Nephron (organoid): ENCODE results near the gene PCDHB1.

Experiments used
- H3K27ac Mint-ChIP-seq, 3 experiments: 2 replicates each; pipeline ENCODE4 v1.8.0; 2020; ENCODE audit warnings: mixed read lengths in 3 of 3, mild to moderate bottlenecking in 2 of 3, moderate library complexity in 1 of 3
- H3K27me3 Mint-ChIP-seq: 2 replicates; pipeline ENCODE4 v1.8.0; 2021; ENCODE audit warnings: low read depth, mild to moderate bottlenecking, moderate library complexity, mixed read lengths
- H3K36me3 Mint-ChIP-seq: 2 replicates; pipeline ENCODE4 v1.8.0; 2020; ENCODE audit warnings: low read depth, mixed read lengths
- H3K4me1 Mint-ChIP-seq: 2 replicates; pipeline ENCODE4 v1.8.0; 2020; ENCODE audit warnings: mixed read lengths
- H3K4me3 Mint-ChIP-seq, 3 experiments: 2 replicates each; pipeline ENCODE4 v1.8.0; 2020; ENCODE audit warnings: mild to moderate bottlenecking in 3 of 3, mixed read lengths in 3 of 3, moderate library complexity in 2 of 3
- H3K9me3 Mint-ChIP-seq: 2 replicates; pipeline ENCODE4 v1.8.0; 2020; ENCODE audit warnings: mixed read lengths
- TF ChIP-seq, protein P1 (sequence below), 3 experiments: fragments of 200-600 bp; sonication (generic); IDR thresholded peaks; one replicate each; pipeline ENCODE4 v1.5.0; 2021; ENCODE audit warnings: antibody characterized with exemption in 3 of 3; ENCODE audit not compliant: unreplicated experiment in 3 of 3

The PCDHB1 gene

DNA sequence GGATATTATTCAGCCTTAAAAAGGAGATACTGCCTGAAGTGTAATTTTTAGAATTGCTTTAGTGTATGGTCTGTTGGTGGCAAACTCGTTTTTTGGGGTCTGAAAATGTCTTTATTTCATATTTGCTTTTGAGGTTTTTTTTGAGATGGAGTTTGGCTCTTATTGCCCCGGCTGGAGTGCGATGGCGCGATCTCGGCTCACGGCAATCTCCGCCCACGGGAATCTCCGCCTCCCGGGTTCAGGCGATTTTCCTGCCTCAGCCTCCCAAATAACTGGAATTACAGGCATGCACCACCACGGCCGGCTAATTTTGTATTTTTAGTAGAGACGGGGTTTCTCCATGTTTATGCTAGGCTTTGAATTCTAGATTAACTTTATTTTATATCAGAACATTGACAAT lies 20.2 kb upstream of the PCDHB1 start:
- TF ChIP-seq, protein P1, sequence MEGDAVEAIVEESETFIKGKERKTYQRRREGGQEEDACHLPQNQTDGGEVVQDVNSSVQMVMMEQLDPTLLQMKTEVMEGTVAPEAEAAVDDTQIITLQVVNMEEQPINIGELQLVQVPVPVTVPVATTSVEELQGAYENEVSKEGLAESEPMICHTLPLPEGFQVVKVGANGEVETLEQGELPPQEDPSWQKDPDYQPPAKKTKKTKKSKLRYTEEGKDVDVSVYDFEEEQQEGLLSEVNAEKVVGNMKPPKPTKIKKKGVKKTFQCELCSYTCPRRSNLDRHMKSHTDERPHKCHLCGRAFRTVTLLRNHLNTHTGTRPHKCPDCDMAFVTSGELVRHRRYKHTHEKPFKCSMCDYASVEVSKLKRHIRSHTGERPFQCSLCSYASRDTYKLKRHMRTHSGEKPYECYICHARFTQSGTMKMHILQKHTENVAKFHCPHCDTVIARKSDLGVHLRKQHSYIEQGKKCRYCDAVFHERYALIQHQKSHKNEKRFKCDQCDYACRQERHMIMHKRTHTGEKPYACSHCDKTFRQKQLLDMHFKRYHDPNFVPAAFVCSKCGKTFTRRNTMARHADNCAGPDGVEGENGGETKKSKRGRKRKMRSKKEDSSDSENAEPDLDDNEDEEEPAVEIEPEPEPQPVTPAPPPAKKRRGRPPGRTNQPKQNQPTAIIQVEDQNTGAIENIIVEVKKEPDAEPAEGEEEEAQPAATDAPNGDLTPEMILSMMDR (IDR thresholded peaks at IDR 0.05; ENCODE audit: unreplicated experiment in 3 of 3): no peak
- Mint-ChIP-seq H3K36me3 (no peaks in the 10 kb centered on the region), H3K4me1 (no peaks in the 10 kb centered on the region), H3K27me3 (no peaks in the 10 kb centered on the region), H3K9me3 (no peaks in the 10 kb centered on the region), H3K4me3 (no peak overlapping the region), H3K27ac (no peak overlapping the region)

DNA sequence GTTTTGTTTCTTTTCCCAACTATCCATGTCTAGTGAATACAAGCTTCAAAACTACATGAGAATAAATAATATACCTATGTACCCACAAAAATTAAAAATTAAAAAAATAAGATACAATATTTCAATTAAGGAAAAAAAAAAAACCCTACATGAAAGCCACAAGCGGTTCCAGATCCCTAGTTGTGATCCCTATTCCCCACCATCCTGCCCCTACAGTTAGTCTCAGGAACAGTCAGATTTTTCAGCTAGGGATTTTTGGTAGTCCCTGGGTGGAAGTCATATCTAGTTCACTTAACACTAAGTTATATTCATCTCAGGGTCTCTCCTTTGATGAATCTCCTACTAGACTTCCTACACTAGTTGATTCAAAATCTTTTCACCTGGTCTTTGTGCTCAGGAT lies 18.5 kb upstream of the PCDHB1 start:
- H3K4me3 Mint-ChIP-seq: no peak overlapping the region
- H3K36me3 Mint-ChIP-seq: no peaks in the 10 kb centered on the region
- TF ChIP-seq, protein P1 (IDR thresholded peaks at IDR 0.05; ENCODE audit: unreplicated experiment in 3 of 3): no peak
- no peaks in the 10 kb centered on the region for H3K27me3 Mint-ChIP-seq
- no peak overlapping the region for H3K27ac Mint-ChIP-seq
- no peaks in the 10 kb centered on the region for H3K9me3 Mint-ChIP-seq
- H3K4me1 Mint-ChIP-seq: no peaks in the 10 kb centered on the region

DNA sequence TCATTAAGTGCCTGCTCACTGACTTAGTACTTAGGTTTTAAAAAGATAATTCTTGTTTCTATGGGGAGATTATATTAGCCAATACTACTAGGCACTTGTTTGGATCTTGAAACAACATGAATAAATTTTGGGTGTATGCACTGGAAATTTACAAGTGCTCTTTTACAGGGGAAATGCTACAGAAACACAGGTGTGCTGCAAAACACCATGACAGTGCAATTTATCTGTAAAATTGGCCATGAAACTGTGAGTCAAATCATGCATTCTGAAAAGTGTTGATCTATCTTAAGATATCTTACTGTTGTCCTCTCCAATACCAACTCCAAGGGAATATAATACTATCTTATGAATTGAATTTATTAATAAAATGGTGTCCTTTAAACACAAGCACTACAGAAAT lies 12.1 kb upstream of the PCDHB1 start:
- H3K9me3 Mint-ChIP-seq: no peaks in the 10 kb centered on the region
- peaks cover 4% of the 10 kb centered on the region for H3K4me1 Mint-ChIP-seq
- TF ChIP-seq, protein P1 (IDR thresholded peaks at IDR 0.05; ENCODE audit: unreplicated experiment in 3 of 3): no peak

DNA sequence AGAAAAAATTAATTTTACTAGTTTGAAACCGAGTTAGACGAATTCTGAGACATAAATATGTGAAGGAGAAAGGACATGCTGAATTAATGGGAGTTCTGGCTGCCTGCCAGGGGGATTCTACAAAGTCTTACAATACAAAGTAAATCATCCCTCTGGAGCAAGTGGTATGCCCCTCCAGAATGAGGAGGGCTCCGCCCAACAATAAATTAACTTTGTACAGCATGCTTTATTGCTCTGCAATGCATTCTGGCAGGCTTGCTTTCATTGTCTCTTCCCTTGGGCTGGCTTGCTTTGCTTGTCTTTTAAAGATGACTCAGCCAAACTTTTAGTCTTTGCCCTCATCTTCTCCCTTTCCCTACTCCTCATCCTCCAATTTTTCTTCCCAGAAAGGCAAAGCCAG lies 11.7 kb upstream of the PCDHB1 start:
- peaks cover 3% of the 10 kb centered on the region for H3K27me3 Mint-ChIP-seq
- H3K9me3 Mint-ChIP-seq: no peaks in the 10 kb centered on the region
- peaks cover 4% of the 10 kb centered on the region for H3K4me1 Mint-ChIP-seq
- TF ChIP-seq, protein P1 (IDR thresholded peaks at IDR 0.05; ENCODE audit: unreplicated experiment in 3 of 3): no peak
- no peak overlapping the region for H3K27ac Mint-ChIP-seq
- no peak overlapping the region for H3K4me3 Mint-ChIP-seq
- H3K36me3 Mint-ChIP-seq: no peaks in the 10 kb centered on the region

More for the DNA sequence above, 12.1 kb upstream of the PCDHB1 start:
- Mint-ChIP-seq H3K36me3 (no peaks in the 10 kb centered on the region), H3K27me3 (no peaks in the 10 kb centered on the region), H3K27ac (no peak overlapping the region), H3K4me3 (peak overlapping the region in 2 of 3 experiments; percentile 26 to 31)

DNA sequence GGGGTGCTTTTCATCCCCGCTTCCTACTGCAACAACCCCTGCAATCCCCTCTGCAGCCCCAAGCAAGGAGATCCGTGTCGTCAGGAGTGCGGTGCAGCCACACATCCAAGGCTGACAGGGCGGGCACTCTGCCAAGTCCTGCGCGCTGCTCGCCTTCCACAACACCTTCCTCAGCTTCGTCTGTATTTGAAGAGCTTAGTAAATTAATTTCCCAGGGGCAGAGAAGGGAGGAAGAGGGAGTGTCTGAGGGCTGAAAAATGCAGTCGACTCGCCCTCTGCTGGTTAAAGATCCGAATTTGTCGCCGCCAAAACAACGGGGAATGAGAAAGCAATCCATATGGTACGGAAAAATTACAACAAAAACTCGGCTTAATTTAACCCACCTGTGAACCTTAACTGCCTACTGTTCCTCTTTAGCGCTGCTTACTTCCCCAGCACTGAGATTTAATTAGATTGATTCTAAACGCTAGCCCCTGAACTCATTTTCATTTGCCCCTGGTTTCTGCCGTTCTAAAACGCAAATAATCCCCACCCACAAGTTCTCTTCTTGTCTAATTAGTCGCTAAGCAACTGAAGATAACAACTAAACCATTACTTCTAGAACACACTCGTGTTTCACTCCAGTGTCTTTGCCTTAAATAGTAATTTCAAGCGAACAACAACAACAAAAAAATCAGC lies 10.9 kb upstream of the PCDHB1 start:
- Mint-ChIP-seq H3K4me1 (peaks cover 4% of the 10 kb centered on the region), H3K27ac (no peak overlapping the region), H3K4me3 (no peak overlapping the region), H3K27me3 (peaks cover 4% of the 10 kb centered on the region), H3K36me3 (no peaks in the 10 kb centered on the region), H3K9me3 (no peaks in the 10 kb centered on the region)
- TF ChIP-seq, protein P1 (IDR thresholded peaks at IDR 0.05; ENCODE audit: unreplicated experiment in 3 of 3): peak; percentile 71 to 93 (median 80)

DNA sequence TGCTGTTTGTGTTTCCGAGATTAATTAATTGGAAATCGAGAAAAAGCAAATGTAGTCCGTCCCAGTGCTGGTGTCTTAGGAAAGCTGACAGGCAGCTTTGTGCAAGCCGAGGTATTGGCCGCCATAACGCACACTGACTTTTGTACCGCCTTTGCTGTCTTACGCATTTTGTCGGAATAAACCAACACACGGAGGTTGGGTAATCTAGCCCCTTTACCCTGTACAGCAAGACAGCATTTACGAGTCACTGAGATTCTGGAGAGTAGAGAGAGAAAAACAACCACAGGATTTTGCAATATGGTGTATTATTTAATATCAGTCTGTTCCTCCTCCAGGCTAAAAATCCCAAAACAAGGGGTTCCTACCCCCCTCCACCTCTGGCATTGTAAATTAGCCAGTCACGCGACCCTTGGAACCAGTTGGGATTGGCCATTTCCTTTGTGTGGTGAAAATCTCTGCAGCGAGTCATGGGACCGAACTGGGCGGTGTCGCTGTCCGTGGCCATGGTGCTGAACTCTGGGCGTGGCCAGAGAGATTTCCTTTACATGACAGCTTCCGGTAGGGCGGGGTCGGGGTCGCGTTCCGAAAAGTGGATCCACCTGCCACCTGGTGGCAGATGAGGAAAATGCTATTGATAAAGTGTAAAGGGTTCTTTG lies 10.3 kb upstream of the PCDHB1 start:
- H3K9me3 Mint-ChIP-seq: no peaks in the 10 kb centered on the region
- no peaks in the 10 kb centered on the region for H3K36me3 Mint-ChIP-seq

More for the DNA sequence above, 10.3 kb upstream of the PCDHB1 start:
- TF ChIP-seq, protein P1 (IDR thresholded peaks at IDR 0.05; ENCODE audit: unreplicated experiment in 3 of 3): peak; percentile 74 to 81 (median 74)
- H3K4me3 Mint-ChIP-seq: no peak overlapping the region
- no peak overlapping the region for H3K27ac Mint-ChIP-seq
- peaks cover 8% of the 10 kb centered on the region for H3K27me3 Mint-ChIP-seq
- H3K4me1 Mint-ChIP-seq: peaks cover 4% of the 10 kb centered on the region
